SU-DHL-6 (cell line): ENCODE measurements around the gene NTRK2.

ENCODE experiments used
- H2AFZ ChIP-seq: fragments of 200-600 bp; sonication (generic); 2 replicates; pipeline ENCODE4 v1.6.1; 2014; ENCODE audit warnings: low read depth, mild to moderate bottlenecking, moderate library complexity, mixed read lengths, antibody characterized with exemption, low read length; ENCODE audit not compliant: severe bottlenecking
- H3F3A ChIP-seq: fragments of 200-600 bp; shearing (Covaris generic); 2 replicates; pipeline ENCODE4 v1.6.0; 2016; ENCODE audit warnings: antibody characterized with exemption, mild to moderate bottlenecking; ENCODE audit not compliant: insufficient read depth
- H3K27ac ChIP-seq: fragments of 200-600 bp; sonication (generic); 2 replicates; pipeline ENCODE4 v1.5.1; 2016; ENCODE audit warnings: low read depth, mild to moderate bottlenecking, low read length, moderate library complexity, mixed read lengths
- H3K27me3 ChIP-seq: fragments of 200-600 bp; sonication (generic), shearing (Covaris generic); 2 replicates; pipeline ENCODE4 v1.6.0; 2014; ENCODE audit warnings: mild to moderate bottlenecking, low read length
- H3K36me3 ChIP-seq: fragments of 200-600 bp; sonication (generic); 2 replicates; pipeline ENCODE4 v1.6.1; 2014; ENCODE audit warnings: mild to moderate bottlenecking, low read length, mixed read lengths
- H3K4me2 ChIP-seq: fragments of 300-600, 200-600 bp; shearing (Covaris generic), sonication (generic); 2 replicates; pipeline ENCODE4 v1.6.0; 2014; ENCODE audit warnings: low read length, low read depth, mild to moderate bottlenecking; ENCODE audit not compliant: poor library complexity, severe bottlenecking
- H3K4me3 ChIP-seq: fragments of 200-600 bp; sonication (generic); 2 replicates; pipeline ENCODE4 v1.5.1; 2014; ENCODE audit warnings: antibody characterized with exemption, low read length, mild to moderate bottlenecking, mixed read lengths; ENCODE audit not compliant: insufficient read depth, poor library complexity, severe bottlenecking
- H3K79me2 ChIP-seq: fragments of 200-600 bp; sonication (generic); 2 replicates; pipeline ENCODE4 v1.6.1; 2014; ENCODE audit warnings: mild to moderate bottlenecking, low read length, moderate library complexity; ENCODE audit not compliant: insufficient read depth
- H3K9ac ChIP-seq: fragments of 200-600 bp; sonication (generic); 2 replicates; pipeline ENCODE4 v1.7.0; 2014; ENCODE audit warnings: mild to moderate bottlenecking, low read length
- H3K9me2 ChIP-seq: fragments of 200-600 bp; sonication (generic); replicated peaks from 2 replicates; pipeline ENCODE4 v1.6.1; 2014; ENCODE audit warnings: low read length; ENCODE audit not compliant: insufficient read depth
- H3K9me3 ChIP-seq: fragments of 200-600 bp; sonication (generic); 2 replicates; pipeline ENCODE4 v1.6.1; 2014; ENCODE audit warnings: low read length, mixed read lengths; ENCODE audit not compliant: insufficient read depth
- H4K20me1 ChIP-seq: fragments of 200-600 bp; sonication (generic); 2 replicates; pipeline ENCODE4 v1.6.1; 2014; ENCODE audit warnings: low read depth, mild to moderate bottlenecking, antibody characterized with exemption, low read length, moderate library complexity, mixed read lengths
- EZH2phosphoT487 ChIP-seq: fragments of 200-600 bp; sonication (generic), shearing (Covaris generic); conservative IDR thresholded peaks from 2 replicates; pipeline ENCODE4 v1.6.1; 2018; ENCODE audit warnings: mild to moderate bottlenecking, antibody characterized with exemption, low read length, moderate library complexity, mixed read lengths
- TF ChIP-seq, protein P1 (sequence below): fragments of 200-600 bp; sonication (generic); IDR thresholded peaks from one replicate; pipeline ENCODE4 v1.5.1; 2017; ENCODE audit warnings: antibody characterized with exemption, mild to moderate bottlenecking, low read length, moderate library complexity; ENCODE audit not compliant: insufficient read depth, poor library complexity, severe bottlenecking

The NTRK2 gene

DNA sequence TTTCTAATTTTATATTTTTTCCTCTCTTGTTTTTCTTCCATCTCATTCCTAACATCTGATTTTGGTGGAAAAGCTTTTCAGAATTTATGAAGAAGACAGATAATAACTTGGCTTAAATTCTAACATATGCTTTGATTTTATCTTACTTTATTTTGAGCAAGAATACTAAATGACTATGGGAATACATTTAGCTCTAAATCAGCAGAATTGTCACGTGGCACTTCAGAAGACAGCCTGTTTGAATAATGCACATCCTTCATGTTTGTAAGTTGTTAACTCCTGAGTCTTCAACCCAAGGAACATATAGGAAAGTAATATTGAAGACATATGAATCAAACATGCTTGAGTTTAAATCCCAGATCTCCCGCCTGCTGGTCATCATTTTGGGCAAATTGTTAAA, 90.3 kb downstream of the NTRK2 start:
- H3K27me3 ChIP-seq, result no peaks in the 10 kb centered on the region
- H2AFZ ChIP-seq, result no peak overlapping the region
- no peaks in the 10 kb centered on the region for H3K9me3 ChIP-seq
- H3F3A ChIP-seq, result no peaks in the 10 kb centered on the region
- no peak overlapping the region for H3K4me2 ChIP-seq
- H4K20me1 ChIP-seq, result no peaks in the 10 kb centered on the region
- no peak for TF ChIP-seq EZH2phosphoT487
- TF ChIP-seq, protein P1, sequence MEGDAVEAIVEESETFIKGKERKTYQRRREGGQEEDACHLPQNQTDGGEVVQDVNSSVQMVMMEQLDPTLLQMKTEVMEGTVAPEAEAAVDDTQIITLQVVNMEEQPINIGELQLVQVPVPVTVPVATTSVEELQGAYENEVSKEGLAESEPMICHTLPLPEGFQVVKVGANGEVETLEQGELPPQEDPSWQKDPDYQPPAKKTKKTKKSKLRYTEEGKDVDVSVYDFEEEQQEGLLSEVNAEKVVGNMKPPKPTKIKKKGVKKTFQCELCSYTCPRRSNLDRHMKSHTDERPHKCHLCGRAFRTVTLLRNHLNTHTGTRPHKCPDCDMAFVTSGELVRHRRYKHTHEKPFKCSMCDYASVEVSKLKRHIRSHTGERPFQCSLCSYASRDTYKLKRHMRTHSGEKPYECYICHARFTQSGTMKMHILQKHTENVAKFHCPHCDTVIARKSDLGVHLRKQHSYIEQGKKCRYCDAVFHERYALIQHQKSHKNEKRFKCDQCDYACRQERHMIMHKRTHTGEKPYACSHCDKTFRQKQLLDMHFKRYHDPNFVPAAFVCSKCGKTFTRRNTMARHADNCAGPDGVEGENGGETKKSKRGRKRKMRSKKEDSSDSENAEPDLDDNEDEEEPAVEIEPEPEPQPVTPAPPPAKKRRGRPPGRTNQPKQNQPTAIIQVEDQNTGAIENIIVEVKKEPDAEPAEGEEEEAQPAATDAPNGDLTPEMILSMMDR, result no peak
- no peaks in the 10 kb centered on the region for H3K36me3 ChIP-seq
- H3K9ac ChIP-seq, result no peak overlapping the region
- H3K4me3 ChIP-seq, result no peak overlapping the region
- H3K27ac ChIP-seq, result no peak overlapping the region
- H3K9me2 ChIP-seq, result no peaks in the 10 kb centered on the region
- no peaks in the 10 kb centered on the region for H3K79me2 ChIP-seq

DNA sequence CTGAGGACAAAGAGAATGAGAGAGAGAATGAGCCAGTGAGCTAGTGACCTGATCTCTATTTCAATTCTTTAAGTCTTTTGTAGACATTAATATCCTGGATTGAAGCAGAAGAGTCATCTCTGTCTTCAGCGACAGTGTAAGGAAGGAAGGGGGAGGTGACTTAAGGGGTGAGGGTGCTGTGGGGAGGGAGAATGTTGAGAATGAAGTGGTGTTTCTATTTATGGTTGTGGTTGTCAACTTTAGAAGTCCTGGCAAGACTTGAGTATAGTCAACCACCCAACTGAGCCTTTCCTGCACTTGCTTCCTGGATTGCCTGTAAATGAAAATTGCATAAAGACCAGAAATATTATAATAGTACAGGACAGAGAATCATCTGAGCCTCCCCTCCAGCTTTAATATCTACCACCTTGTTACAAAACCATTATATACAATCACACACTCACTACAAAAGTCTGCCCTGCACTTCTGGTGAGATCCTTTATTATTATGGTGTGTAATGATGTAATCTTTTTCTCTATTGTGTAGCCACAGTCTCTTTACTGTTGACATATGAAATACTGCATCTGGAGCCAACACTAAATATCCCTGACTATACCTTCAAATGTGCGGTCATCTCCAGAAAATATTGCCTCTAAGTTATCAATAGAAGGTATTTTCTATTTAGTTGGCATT, 91.7 kb downstream of the NTRK2 start:
- Histone ChIP-seq H3K4me3 (no peak overlapping the region), H4K20me1 (no peaks in the 10 kb centered on the region)

DNA sequence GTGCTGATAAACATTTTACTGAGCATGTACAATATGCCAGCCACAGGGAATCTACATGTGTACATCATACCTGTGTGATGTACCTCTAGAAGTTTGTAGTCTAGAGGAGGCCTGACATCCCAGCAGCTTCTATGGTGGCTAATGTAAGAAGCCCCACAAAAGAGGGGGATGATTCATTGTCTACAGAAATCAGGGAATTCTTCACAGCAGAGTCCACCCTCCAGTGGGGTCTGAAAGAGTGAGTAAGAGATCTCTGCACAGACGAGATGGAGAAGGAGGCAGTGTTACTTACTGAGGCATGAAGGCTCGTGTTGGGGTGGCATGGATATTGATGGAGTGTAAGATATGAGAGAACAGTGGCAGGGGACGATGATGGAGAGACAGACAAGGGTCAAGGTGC, 103.0 kb downstream of the NTRK2 start:
- no peak overlapping the region for H3K4me3 ChIP-seq
- no peaks in the 10 kb centered on the region for H3K36me3 ChIP-seq
- TF ChIP-seq, protein P1, result no peak
- TF ChIP-seq EZH2phosphoT487, result no peak
- H3K27me3 ChIP-seq, result no peaks in the 10 kb centered on the region
- no peaks in the 10 kb centered on the region for H3K9me2 ChIP-seq
- H3F3A ChIP-seq, result no peaks in the 10 kb centered on the region
- H2AFZ ChIP-seq, result no peak overlapping the region
- H3K4me2 ChIP-seq, result no peak overlapping the region
- no peaks in the 10 kb centered on the region for H4K20me1 ChIP-seq
- H3K9me3 ChIP-seq, result no peaks in the 10 kb centered on the region
- no peak overlapping the region for H3K9ac ChIP-seq
- H3K79me2 ChIP-seq, result no peaks in the 10 kb centered on the region
- H3K27ac ChIP-seq, result no peak overlapping the region

More for the DNA sequence above, 91.7 kb downstream of the NTRK2 start:
- Histone ChIP-seq H2AFZ (no peak overlapping the region), H3F3A (no peaks in the 10 kb centered on the region), H3K4me2 (no peak overlapping the region), H3K79me2 (no peaks in the 10 kb centered on the region), H3K27ac (no peak overlapping the region), H3K9me2 (no peaks in the 10 kb centered on the region), H3K9me3 (no peaks in the 10 kb centered on the region), H3K27me3 (no peaks in the 10 kb centered on the region), H3K36me3 (no peaks in the 10 kb centered on the region), H3K9ac (no peak overlapping the region)
- no peak for TF ChIP-seq EZH2phosphoT487
- TF ChIP-seq, protein P1, result no peak
